ENCODE data around the gene MMP2. TPM values are rescaled to one million over a fixed set of nuclear protein-coding genes. Genes with fewer than 3 reads are reported as not detected.

The MMP2 gene
- total and polyA plus RNA-seq, 2 of the 8 experiments (the other 6 are each of a cell fraction or from before 2014, with no cell fraction given) = 33.6 to 58.2 TPM

- CTCF ChIA-PET (ENCODE audit: partially characterized antibody) = interaction anchor here (0.7 to 3.1 kb wide), 5 partner anchors 13 to 157 kb away, joined by 3 to 21 read pairs (median 3); no protein-coding TSS in a partner anchor
- POLR2A ChIA-PET (ENCODE audit: partially characterized antibody) = no interaction called here
- Histone ChIP-seq H2BK20ac (ENCODE audit: low read length) (no peak overlapping the region), H3K56ac (replicated peaks; ENCODE audit: insufficient read length, low read depth, low read length) (no peak overlapping the region), H2BK120ac (replicated peaks; ENCODE audit: low read depth, low read length) (no peak overlapping the region), H2BK15ac (ENCODE audit: low read length) (no peak overlapping the region), H3K18ac (ENCODE audit: extremely low read depth, low read length) (no peak overlapping the region), H2AFZ (ENCODE audit: low read length) (no peak overlapping the region), H3K23me2 (ENCODE audit: low read depth, low read length) (no peaks in the 10 kb centered on the region), H2AK5ac (ENCODE audit: low read depth, low read length) (no peak overlapping the region), H4K5ac (ENCODE audit: insufficient read length, low read depth, low read length) (no peak overlapping the region), H3K36me3 (ENCODE audit: control insufficient read depth in 2 of 4, insufficient read depth in 4 of 4, low read length in 3 of 4) (no peaks in the 10 kb centered on the region), H3K79me2 (ENCODE audit: control insufficient read depth in 1 of 2, insufficient read depth in 2 of 2, low read length in 2 of 2) (no peaks in the 10 kb centered on the region), H3K27me3 (replicated peaks in 1 of 4; ENCODE audit: control insufficient read depth in 3 of 4, extremely low read depth in 1 of 4, insufficient read depth in 3 of 4, low read length in 3 of 4) (no peaks in the 10 kb centered on the region), H4K91ac (replicated peaks; ENCODE audit: insufficient read length, low read length) (no peak overlapping the region), H3K4me2 (ENCODE audit: insufficient read depth in 1 of 2, low read depth in 2 of 2, low read length in 2 of 2) (no peak overlapping the region), H3K9ac (replicated peaks in 1 of 4; ENCODE audit: extremely low read depth in 1 of 4, low read depth in 3 of 4, low read length in 3 of 4) (no peak overlapping the region), H4K20me1 (replicated peaks in 1 of 2; ENCODE audit: control insufficient read depth in 1 of 2, insufficient read depth in 2 of 2, low read length in 2 of 2) (no peaks in the 10 kb centered on the region), H3K9me3 (ENCODE audit: insufficient read depth in 2 of 2, low read depth in 1 of 2, low read length in 1 of 2) (no peaks in the 10 kb centered on the region), H3K4me3 (ENCODE audit: extremely low read depth in 1 of 4, insufficient read depth in 2 of 4, low read depth in 3 of 4, low read length in 4 of 4) (no peak overlapping the region), H3K79me1 (ENCODE audit: low read depth, low read length) (no peaks in the 10 kb centered on the region), H3K27ac (ENCODE audit: low read depth, low read length) (no peak overlapping the region), H3K4me1 (replicated peaks in 1 of 4; ENCODE audit: control insufficient read depth in 3 of 4, insufficient read depth in 4 of 4, low read length in 3 of 4) (no peaks in the 10 kb centered on the region), H3K14ac (ENCODE audit: insufficient read length) (no peak overlapping the region), H2BK5ac (ENCODE audit: low read depth, low read length) (no peak overlapping the region), H3K4ac (replicated peaks; ENCODE audit: insufficient read length, low read depth, low read length) (no peak overlapping the region), H4K8ac (ENCODE audit: extremely low read depth, insufficient read depth, low read length) (no peak overlapping the region), H2BK12ac (ENCODE audit: low read depth, low read length) (no peak overlapping the region), H3K23ac (ENCODE audit: insufficient read length) (no peak overlapping the region)
- DNase-seq (ENCODE audit: low read depth in 1 of 2, low spot score in 2 of 2) (no peak), FAIRE-seq (no peak)
- TF ChIP-seq MAFK (IDR thresholded peaks at IDR 0.05; ENCODE audit: low read depth, low read length) (no peak), CHD7 (IDR thresholded peaks at IDR 0.05; ENCODE audit: insufficient replicate concordance, low read length) (no peak)
Observed at GRCh38 chr16:55527885-55528284, 48.9 kb downstream of the MMP2 start.
